Measurements from ENCODE around the gene APLF. TPM values are rescaled to one million over a fixed set of nuclear protein-coding genes. Genes with fewer than 3 reads are reported as not detected.

The APLF gene
- total and polyA plus RNA-seq, 2 experiments from 2014 or later = 1.5 to 5.0 TPM

GRCh38 chr2:68505603-68506159 is 38.3 kb downstream of the APLF start:
- DNase-seq (ENCODE audit: low spot score) = no peak
- Histone ChIP-seq H4K20me1 (ENCODE audit: insufficient read depth, poor library complexity, severe bottlenecking) (no peaks in the 10 kb centered on the region), H3K4me1 (ENCODE audit: insufficient read depth) (no peaks in the 10 kb centered on the region), H3K27ac (no peak overlapping the region), H3K4me3 (no peak overlapping the region), H3K9me2 (replicated peaks; ENCODE audit: insufficient read depth) (no peaks in the 10 kb centered on the region), H3K4me2 (no peak overlapping the region), H3K79me2 (no peaks in the 10 kb centered on the region), H3K27me3 (no peaks in the 10 kb centered on the region), H3K36me3 (replicated peaks; ENCODE audit: insufficient read depth, low read depth) (no peaks in the 10 kb centered on the region), H2AFZ (no peak overlapping the region), H3K9me3 (ENCODE audit: low read depth) (no peaks in the 10 kb centered on the region)
- 96% methylated on average over 2 of the region's 2 CpGs for WGBS (ENCODE audit: low lambda C conversion rate, missing lambda C conversion rate)
- TF ChIP-seq EZH2phosphoT487 (IDR thresholded peaks at IDR 0.05; ENCODE audit: low read depth, severe bottlenecking, unreplicated experiment) (no peak), EZH2 (IDR thresholded peaks at IDR 0.05; ENCODE audit: borderline replicate concordance) (no peak), CTCF (IDR thresholded peaks at IDR 0.05; ENCODE audit: poor library complexity) (no peak)

- Histone ChIP-seq H3K36me3 (replicated peaks; ENCODE audit: insufficient read depth, low read depth) (no peaks in the 10 kb centered on the region), H3K9me3 (ENCODE audit: low read depth) (no peaks in the 10 kb centered on the region), H4K20me1 (ENCODE audit: insufficient read depth, poor library complexity, severe bottlenecking) (no peaks in the 10 kb centered on the region), H3K9me2 (replicated peaks; ENCODE audit: insufficient read depth) (no peaks in the 10 kb centered on the region), H3K79me2 (no peaks in the 10 kb centered on the region), H2AFZ (no peak overlapping the region), H3K4me2 (no peak overlapping the region), H3K4me3 (no peak overlapping the region), H3K27ac (no peak overlapping the region), H3K27me3 (no peaks in the 10 kb centered on the region), H3K4me1 (ENCODE audit: insufficient read depth) (no peaks in the 10 kb centered on the region)
- no peak for DNase-seq (ENCODE audit: low spot score)
- 87% methylated on average over 3 of the region's 3 CpGs for WGBS (ENCODE audit: low lambda C conversion rate, missing lambda C conversion rate)
- TF ChIP-seq CTCF (IDR thresholded peaks at IDR 0.05; ENCODE audit: poor library complexity) (no peak), EZH2phosphoT487 (IDR thresholded peaks at IDR 0.05; ENCODE audit: low read depth, severe bottlenecking, unreplicated experiment) (no peak), EZH2 (IDR thresholded peaks at IDR 0.05; ENCODE audit: borderline replicate concordance) (no peak)
Measured at GRCh38 chr2:68506170-68506569, 38.8 kb downstream of the APLF start.

- Histone ChIP-seq H3K27me3 (no peaks in the 10 kb centered on the region), H3K4me2 (no peak overlapping the region), H3K79me2 (no peaks in the 10 kb centered on the region), H3K4me1 (ENCODE audit: insufficient read depth) (no peaks in the 10 kb centered on the region), H4K20me1 (ENCODE audit: insufficient read depth, poor library complexity, severe bottlenecking) (no peaks in the 10 kb centered on the region), H3K4me3 (no peak overlapping the region), H3K27ac (no peak overlapping the region), H3K9me3 (ENCODE audit: low read depth) (no peaks in the 10 kb centered on the region), H3K9me2 (replicated peaks; ENCODE audit: insufficient read depth) (no peaks in the 10 kb centered on the region), H2AFZ (no peak overlapping the region), H3K36me3 (replicated peaks; ENCODE audit: insufficient read depth, low read depth) (no peaks in the 10 kb centered on the region)
- TF ChIP-seq EZH2 (IDR thresholded peaks at IDR 0.05; ENCODE audit: borderline replicate concordance) = no peak
- no peak for TF ChIP-seq EZH2phosphoT487 (IDR thresholded peaks at IDR 0.05; ENCODE audit: low read depth, severe bottlenecking, unreplicated experiment)
- no peak for TF ChIP-seq CTCF (IDR thresholded peaks at IDR 0.05; ENCODE audit: poor library complexity)
- DNase-seq (ENCODE audit: low spot score) = no peak
- WGBS (ENCODE audit: low lambda C conversion rate, missing lambda C conversion rate) = 81% methylated on average over 3 of the region's 3 CpGs
Measured at GRCh38 chr2:68512326-68512725, 44.9 kb downstream of the APLF start.
